ENCODE measurements around the gene PROX1. TPM values are rescaled to one million over a fixed set of nuclear protein-coding genes. Genes with fewer than 3 reads are reported as not detected.

Gene PROX1
- total and polyA plus RNA-seq, 3 donors from 2014 or later: 4.2 to 19.1 (median 6.5) TPM

DNA sequence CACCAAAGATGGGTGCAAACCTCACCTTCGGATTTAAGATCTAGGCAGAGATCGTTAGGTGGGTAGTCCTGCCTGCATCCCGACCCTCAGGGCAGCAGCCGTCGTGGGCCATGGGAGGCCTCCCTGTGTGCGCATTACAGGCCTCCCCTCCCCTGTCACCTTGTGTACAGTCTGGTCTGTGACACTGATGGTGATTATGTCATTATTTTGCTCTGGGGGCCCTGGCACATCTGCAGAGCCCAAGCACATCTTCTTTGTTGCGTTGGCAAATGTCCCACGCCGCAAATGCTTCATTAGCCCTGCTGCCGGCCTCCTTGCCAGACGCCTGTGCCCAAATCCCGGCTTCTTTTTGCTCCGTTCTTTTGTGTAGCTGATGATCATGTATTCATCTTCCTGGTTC, 31.7 kb downstream of the PROX1 start:
- H3K27ac ChIP-seq: no peak overlapping the region
- no peaks in the 10 kb centered on the region for H3K36me3 ChIP-seq (ENCODE audit: low read depth, missing control alignments)
- H3K4me3 ChIP-seq: no peak overlapping the region
- no peaks in the 10 kb centered on the region for H3K27me3 ChIP-seq
- no peak for DNase-seq
- intact Hi-C loops (cut with DNase I; ENCODE audit: low total_unique reads): no loop called here
- TF ChIP-seq POLR2A (IDR thresholded peaks at IDR 0.05): no peak
- TF ChIP-seq, protein P1, sequence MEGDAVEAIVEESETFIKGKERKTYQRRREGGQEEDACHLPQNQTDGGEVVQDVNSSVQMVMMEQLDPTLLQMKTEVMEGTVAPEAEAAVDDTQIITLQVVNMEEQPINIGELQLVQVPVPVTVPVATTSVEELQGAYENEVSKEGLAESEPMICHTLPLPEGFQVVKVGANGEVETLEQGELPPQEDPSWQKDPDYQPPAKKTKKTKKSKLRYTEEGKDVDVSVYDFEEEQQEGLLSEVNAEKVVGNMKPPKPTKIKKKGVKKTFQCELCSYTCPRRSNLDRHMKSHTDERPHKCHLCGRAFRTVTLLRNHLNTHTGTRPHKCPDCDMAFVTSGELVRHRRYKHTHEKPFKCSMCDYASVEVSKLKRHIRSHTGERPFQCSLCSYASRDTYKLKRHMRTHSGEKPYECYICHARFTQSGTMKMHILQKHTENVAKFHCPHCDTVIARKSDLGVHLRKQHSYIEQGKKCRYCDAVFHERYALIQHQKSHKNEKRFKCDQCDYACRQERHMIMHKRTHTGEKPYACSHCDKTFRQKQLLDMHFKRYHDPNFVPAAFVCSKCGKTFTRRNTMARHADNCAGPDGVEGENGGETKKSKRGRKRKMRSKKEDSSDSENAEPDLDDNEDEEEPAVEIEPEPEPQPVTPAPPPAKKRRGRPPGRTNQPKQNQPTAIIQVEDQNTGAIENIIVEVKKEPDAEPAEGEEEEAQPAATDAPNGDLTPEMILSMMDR (IDR thresholded peaks at IDR 0.05): no peak
- H3K9me3 ChIP-seq: no peaks in the 10 kb centered on the region
- WGBS, 2 donors: 91 to 95% methylated on average over 12 to 13 of the region's 13 CpGs
- H3K4me1 ChIP-seq: no peaks in the 10 kb centered on the region

DNA sequence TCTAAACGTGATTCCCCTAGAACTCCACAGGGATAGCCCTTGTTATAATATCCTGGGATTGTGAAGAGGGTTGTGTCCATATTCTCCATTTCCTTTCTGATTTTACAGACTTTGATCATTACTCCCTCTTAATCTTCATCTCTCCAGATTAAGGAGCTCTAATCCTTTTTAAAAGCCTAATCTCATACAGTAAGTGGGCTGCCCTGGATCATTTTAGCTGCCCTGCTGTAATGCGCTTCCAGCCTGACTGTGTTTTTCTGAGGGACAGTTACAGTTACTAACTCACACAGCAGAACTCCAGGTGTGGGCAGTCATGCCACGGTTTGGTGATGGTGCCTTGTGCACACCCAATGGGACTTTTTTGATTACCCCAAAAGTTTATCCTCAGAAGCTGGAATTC, 33.5 kb downstream of the PROX1 start:
- H3K4me3 ChIP-seq: no peak overlapping the region
- WGBS, 2 donors: 89 to 94% methylated on average over 3 of the region's 3 CpGs
- no peak for TF ChIP-seq POLR2A (IDR thresholded peaks at IDR 0.05)
- intact Hi-C loops (cut with DNase I; ENCODE audit: low total_unique reads): no loop called here
- H3K9me3 ChIP-seq: no peaks in the 10 kb centered on the region
- no peaks in the 10 kb centered on the region for H3K27me3 ChIP-seq
- no peaks in the 10 kb centered on the region for H3K4me1 ChIP-seq
- H3K27ac ChIP-seq: no peak overlapping the region
- H3K36me3 ChIP-seq (ENCODE audit: low read depth, missing control alignments): no peaks in the 10 kb centered on the region
- DNase-seq: no peak

DNA sequence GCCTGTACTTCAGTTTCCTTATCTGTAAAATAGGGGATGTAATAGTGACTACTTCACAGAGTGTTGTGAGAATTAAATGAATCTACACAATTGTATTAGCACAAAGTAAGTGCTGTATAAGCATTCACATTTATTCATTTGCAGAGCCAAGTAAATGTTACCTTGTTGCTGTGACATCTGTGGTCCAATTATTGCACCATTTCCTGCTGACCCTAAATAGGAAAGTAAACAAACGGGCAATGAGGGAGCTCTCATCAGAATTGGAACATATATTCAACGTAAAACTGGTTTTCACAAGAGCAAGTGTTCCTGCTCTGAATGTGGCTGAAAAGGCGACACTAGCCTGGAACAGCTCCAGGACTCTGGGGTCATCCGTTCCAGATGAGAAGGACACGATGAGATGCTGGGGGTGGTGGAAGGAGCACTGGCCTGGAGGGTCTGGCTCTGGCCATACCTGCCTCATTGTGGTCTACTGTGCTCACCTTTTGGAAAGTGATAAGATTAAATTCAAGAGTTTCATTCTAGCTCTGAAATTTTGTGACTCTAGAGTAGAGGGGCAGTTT, 34.5 kb downstream of the PROX1 start:
- TF ChIP-seq, protein P1 (IDR thresholded peaks at IDR 0.05): no peak
- TF ChIP-seq POLR2A (IDR thresholded peaks at IDR 0.05): no peak
- no peak overlapping the region for H3K27ac ChIP-seq
- no peaks in the 10 kb centered on the region for H3K27me3 ChIP-seq
- WGBS, 2 donors: 74 to 92% methylated on average over 5 of the region's 5 CpGs
- no peak overlapping the region for H3K4me3 ChIP-seq
- no peaks in the 10 kb centered on the region for H3K9me3 ChIP-seq
- no peak for DNase-seq
- H3K36me3 ChIP-seq (ENCODE audit: low read depth, missing control alignments): no peaks in the 10 kb centered on the region
- intact Hi-C loops (cut with DNase I; ENCODE audit: low total_unique reads): no loop called here
- no peaks in the 10 kb centered on the region for H3K4me1 ChIP-seq

DNA sequence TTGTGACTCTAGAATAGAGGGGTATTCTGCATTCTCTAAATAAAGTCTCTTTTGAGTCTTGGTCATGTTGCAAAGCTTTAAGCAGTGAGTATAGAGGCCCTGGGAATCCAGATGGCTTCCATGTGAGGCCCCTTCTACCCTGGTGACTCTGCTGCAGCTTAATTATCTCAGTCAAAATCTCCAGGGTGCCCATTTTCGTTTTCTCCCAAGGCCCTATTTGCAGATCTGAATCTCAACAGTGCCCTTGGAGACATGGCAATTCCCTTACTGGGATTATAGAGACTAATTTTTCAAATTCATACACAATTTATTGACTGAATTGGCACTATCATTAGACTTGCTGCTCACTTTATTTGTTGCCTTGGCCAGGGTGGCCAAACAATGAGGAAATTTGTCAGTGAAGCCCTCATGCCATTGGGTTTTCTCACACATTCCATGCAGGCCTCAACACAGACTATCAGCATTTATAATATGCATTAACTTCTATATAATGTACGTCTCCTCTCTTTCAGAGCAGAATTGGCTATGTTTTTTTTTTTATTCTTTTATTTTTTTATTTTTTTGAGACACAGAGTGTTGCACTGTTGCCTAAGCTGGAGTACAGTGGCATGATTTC, 35.1 kb downstream of the PROX1 start:
- no peaks in the 10 kb centered on the region for H3K9me3 ChIP-seq
- H3K27me3 ChIP-seq: no peaks in the 10 kb centered on the region
- TF ChIP-seq, protein P1 (IDR thresholded peaks at IDR 0.05): no peak
- no peak for TF ChIP-seq POLR2A (IDR thresholded peaks at IDR 0.05)
- no peak for DNase-seq
- WGBS, 2 donors: 77 to 86% methylated on average over 2 of the region's 2 CpGs
- intact Hi-C loops (cut with DNase I; ENCODE audit: low total_unique reads): no loop called here
- no peak overlapping the region for H3K4me3 ChIP-seq
- no peaks in the 10 kb centered on the region for H3K36me3 ChIP-seq (ENCODE audit: low read depth, missing control alignments)
- no peaks in the 10 kb centered on the region for H3K4me1 ChIP-seq
- H3K27ac ChIP-seq: no peak overlapping the region

DNA sequence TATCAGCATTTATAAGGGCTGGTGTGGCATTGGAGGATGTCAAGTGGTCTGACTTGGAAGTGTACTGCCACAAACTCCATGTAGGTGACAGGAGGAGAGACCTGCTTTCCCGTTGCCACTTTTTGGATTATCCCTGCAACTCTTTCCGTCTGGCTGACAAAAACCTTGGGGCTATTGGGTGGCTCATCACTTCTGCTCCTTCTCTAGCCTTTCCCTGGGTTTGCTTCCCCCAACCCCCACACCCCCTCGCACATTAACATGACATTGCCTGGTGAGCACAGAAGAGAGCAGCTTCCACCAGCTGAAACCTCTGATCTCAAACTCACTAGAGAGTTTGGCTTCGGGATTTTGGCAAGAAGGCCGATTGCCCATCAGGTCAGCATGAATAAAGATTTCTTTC, 39.2 kb downstream of the PROX1 start:
- H3K9me3 ChIP-seq: no peaks in the 10 kb centered on the region
- no peak overlapping the region for H3K4me3 ChIP-seq
- no peaks in the 10 kb centered on the region for H3K4me1 ChIP-seq
- H3K36me3 ChIP-seq (ENCODE audit: low read depth, missing control alignments): no peaks in the 10 kb centered on the region
- TF ChIP-seq POLR2A (IDR thresholded peaks at IDR 0.05): no peak
- TF ChIP-seq, protein P1 (IDR thresholded peaks at IDR 0.05): no peak
- H3K27ac ChIP-seq: no peak overlapping the region
- WGBS, 2 donors: 55 to 80% methylated on average over 5 of the region's 5 CpGs
- H3K27me3 ChIP-seq: no peaks in the 10 kb centered on the region
- intact Hi-C loops (cut with DNase I; ENCODE audit: low total_unique reads): no loop called here
- DNase-seq: no peak

All from testis (tissue), 3 donors.